NCI-H2081 (cell line): ENCODE results near the gene CDCA3.
"Not testable (repeated sequence)": the region's sequence is repeated elsewhere in the genome, so short reads cannot be mapped to it uniquely, and the experiment has no call there.

Experiments
- DNase-seq, 2 experiments: peaks; one replicate each; lab custom pipeline; 2025; lab: John Stamatoyannopoulos, UW

Gene CDCA3

DNA sequence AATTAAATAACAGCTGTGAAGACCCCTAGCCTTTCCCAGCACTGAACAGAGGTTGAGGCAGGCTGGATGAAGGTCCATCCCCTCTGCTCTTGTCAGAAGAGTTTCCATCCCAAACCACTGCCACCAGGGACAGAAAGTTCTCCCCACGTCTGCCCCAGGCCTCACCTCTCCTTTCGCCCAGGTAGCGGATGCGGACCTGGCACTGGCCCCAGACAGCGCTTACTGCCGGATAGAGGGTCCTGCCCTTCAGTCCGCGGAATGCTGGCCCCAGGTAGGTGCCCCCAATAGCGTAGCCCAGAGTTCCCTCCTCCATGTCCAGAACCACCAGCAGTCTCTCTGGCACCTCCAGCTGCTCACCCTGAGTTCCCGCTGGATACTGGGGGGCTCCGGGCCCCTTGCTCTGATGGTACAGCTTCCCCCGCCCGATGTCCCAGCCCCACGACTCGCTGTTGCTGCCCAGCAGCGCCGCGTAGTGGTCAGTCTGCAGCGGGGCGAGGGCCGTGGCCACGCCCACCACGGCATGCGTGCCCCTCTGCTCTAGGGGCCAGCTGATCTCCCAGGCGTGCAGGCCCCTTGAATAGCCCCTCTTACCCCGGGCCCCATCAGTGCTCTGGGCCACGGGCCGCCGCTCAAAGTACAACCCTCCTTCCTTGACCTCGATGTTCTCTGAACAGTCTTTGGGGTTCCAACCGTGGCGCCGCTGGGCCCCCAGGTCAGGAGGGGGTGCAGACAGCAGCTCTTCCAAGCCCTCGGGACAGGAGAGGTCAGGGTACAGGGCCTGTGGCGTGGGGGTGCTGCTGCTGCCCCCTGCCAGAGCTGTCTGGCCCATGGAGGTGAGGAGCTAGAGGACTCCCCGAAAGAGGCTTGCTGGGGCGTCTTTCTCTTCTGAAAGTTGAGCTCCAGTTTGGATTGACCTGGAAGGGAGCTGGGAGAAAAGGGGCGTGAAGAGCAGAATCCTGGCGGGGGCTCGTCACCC lies 21.3 kb upstream of the CDCA3 start:
- peak; percentile 73 to 75 for DNase-seq

DNA sequence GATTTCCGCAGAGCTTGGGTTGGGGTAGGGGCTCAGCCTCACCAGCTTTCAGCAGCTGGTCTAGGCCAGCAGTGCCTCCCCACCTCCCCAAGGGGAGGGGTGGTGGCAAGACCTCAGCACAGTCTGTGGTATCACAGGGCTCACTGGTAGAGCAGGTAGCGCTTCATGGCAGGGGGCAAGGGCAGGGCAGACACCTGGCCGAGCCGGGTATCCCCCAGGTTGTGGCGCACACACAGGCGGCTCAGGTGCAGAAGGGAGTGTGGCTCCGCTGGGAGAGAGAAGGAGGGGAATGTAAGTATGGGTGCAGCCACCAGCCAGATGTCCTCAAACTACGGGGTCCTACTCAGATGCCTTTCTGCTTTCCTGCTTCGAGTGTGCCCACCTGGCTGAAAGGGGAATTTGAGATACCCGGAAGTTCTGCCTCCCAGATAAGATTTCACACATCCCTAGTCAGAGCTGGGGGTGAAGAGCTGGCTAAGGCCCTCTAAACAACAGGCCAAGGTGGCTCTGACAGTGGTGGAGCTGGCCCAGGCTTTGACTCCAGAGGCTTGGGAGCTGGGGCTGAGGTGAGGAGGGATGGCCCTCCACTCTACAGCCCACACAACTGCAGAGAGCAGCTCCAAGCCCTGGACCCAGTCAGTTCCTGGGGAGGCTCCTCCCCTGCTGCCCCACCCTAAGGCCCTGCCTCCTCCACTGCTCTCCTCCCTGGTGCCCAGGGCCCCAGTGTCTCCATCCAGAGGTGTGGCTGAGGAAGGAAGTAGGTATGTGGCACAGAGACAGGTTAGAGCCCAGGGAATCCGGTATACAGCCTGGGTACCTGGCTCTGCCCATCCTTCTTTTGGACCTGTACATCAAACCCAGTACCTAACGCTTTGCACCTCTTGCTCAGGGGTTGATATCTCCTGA lies 20.2 kb upstream of the CDCA3 start:
- peak in 1 of 2 experiments; percentile 14 for DNase-seq

DNA sequence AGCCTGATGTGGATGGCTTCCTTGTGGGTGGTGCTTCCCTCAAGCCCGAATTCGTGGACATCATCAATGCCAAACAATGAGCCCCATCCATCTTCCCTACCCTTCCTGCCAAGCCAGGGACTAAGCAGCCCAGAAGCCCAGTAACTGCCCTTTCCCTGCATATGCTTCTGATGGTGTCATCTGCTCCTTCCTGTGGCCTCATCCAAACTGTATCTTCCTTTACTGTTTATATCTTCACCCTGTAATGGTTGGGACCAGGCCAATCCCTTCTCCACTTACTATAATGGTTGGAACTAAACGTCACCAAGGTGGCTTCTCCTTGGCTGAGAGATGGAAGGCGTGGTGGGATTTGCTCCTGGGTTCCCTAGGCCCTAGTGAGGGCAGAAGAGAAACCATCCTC lies 19.2 kb upstream of the CDCA3 start:
- DNase-seq: not testable (repeated sequence)

DNA sequence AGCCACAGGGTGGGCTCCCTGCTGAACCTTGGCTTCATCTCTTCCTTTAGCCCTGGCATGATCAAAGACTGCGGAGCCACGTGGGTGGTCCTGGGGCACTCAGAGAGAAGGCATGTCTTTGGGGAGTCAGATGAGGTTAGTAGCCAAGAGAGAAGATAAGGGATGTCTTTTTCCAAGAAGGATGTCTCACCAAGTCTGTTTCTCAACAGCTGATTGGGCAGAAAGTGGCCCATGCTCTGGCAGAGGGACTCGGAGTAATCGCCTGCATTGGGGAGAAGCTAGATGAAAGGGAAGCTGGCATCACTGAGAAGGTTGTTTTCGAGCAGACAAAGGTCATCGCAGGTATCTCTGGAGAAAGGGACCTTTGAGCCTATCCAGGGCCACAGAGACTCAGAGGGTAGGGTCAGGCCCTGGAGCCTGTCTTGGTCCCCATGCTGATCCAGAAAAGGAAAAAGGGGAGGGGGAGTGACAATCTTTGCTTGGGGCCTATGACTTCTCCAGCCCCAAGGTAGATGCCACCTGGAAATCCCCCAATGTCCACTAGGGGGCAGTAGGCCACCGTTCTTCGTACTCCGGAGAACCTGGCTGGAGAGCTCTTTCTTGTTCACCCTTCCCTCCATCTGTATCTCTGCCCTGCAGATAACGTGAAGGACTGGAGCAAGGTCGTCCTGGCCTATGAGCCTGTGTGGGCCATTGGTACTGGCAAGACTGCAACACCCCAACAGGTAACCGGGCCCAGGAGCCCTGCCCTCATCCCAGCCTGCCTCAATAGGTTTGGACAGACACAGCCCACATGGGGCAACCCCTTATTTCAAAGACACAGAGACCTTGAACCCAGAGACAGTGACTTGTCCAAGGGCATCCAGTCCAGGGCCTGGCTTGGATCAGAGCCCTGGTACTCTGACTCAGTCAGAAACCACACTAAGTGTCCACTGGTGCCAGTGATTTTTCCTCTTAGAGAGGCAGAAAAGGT lies 18.2 kb upstream of the CDCA3 start:
- peak; percentile 70 to 75 for DNase-seq

DNA sequence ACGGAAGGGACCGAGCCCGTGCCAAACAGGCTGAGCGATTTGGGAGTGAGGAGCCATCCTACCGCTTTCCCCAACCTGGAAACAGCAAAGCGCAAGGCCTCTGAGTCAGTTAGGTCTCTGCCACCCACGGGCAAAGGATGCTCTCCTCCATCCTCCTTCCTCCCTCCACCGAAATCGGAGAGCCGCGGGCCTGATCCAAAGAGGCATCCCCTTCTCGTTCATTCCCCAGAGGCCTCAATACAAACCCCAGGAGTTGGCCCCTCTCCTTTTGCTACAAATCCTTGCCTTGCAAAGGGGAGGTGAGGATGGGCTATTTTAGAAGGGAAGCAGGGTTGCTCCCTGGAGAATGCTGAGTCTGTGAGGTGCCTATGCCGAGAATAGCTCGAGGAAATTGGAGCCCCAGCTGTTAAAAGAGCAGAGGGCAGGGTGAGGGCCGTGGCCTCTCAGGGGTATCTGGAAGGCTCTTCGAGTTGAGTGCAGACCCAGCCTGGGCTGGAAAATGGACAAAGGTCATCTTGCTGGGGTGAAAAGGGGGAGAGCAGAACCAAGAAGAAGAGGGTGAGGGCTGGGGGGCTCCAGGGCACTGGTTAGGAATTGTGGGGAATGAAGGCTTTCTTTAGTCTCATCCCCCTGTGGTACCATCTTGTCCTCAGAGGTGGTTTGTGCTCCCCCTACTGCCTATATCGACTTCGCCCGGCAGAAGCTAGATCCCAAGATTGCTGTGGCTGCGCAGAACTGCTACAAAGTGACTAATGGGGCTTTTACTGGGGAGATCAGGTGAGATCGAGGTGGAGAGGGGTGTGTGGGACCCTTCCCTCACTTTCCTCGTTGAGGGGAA lies 17.3 kb upstream of the CDCA3 start:
- DNase-seq: no peak

DNA sequence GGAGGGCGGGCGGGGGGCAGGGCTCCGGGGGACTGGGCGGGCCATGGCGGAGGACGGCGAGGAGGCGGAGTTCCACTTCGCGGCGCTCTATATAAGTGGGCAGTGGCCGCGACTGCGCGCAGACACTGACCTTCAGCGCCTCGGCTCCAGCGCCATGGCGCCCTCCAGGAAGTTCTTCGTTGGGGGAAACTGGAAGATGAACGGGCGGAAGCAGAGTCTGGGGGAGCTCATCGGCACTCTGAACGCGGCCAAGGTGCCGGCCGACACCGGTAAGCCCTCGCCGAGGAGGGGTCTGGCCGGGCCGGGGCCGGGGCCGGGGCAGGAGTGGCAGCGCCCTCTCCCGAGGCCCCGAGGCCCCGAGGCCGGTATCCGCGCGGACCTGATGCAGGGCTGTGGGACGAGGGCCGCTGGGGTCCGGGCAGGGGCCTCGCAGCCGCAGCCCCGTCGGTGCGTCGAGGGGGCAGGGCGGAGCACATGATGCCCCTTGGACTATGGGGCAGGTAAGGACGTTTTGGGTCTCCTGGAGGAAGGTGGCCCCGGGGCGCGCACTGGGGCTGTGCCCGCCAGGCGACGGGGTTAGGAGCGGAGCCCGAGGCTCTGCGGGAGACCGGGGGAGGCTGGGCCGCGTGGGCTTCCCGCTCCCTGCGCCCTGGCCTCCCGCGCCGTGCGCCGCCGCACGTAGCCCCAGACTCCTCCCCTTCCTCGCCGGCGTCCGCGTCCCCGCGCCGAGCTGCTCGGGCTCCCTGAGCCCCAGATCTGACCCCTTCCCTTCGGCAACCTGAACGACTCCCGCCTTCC lies 16.5 kb upstream of the CDCA3 start, which contains the start of gene TPI1:
TPI1 (plus strand) TSS at position 119 of the 798 bp plus-strand sequence; CDS start at position 155, 36 bp downstream.
- DNase-seq: peak; percentile 69 to 82

DNA sequence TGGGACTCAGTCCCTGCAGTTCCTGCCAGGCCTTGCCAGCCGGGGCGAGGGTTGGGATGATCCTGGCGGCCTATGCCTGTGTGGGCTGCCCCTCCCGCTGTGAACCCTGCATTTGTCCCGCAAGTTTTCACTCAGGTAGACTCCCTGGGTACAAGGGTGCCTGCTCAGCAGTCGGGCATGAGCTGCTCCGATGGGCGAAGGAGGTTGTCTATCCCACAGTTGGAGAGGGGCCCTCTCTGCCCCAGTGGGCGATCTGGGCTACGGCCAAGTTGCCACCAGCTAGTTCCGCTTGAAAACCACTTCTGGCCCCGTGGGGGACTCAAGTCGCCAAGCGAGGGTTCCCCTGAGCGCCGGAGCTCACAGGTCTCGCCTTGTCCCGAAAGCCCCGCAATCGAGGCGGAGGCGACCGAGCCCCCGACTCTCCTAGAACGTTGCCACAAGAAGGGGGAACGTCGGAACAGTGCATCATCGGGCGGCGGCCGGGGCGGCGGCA lies 15.9 kb upstream of the CDCA3 start:
- no peak for DNase-seq

DNA sequence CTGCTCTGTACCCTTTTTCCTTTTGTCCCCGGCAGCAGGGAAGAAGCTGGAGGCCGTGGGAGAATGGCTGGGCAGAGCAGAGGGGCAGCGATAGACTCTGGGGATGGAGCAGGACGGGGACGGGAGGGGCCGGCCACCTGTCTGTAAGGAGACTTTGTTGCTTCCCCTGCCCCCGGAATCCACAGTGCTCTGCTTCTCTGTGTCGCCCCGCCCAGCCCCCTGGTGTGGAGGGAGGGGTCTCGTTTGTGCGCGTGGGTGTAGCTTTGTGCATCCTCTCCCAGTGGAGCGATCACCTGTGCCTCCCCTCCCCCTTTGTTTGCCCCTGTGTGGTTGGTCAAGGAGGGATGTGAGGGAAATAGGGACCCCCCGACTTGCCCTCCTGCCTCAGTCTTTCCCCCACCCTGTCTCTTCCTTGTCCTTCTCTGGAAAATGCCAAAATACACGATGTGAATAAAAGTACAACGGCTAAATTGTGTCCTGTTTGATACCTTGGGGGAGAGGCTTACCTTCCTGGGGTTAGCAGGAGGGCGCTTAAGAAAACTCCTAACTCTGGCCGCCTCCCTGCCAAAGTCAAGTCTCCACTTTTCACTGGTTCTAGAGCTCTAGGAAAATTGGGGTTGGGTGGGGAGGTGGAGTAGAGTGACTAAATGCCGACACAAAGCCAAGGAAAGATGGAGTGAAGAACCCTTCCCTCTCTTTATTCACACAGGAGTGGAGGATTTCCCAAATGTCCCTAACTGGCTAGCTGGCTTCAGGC lies 15.3 kb upstream of the CDCA3 start:
- DNase-seq: no peak

DNA sequence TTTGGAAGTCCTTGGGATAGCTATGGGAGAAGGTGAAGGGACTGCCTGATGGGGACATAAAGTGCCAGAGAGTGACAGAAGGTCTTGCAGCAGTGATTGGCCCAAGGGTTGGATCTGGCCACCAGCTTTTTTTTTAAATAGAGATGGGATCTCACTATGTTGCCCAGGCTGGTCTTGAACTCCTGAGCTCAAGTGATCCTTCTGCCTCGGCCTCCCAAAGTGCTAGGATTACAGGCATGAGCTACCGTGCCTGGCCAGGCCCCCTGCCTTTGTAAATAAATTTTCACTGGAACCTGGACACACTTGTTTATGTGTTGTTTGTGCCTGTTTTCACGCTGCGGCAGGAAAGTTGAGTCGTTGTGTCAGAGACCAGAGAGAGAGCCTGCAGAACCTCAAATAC lies 14.2 kb upstream of the CDCA3 start:
- DNase-seq: not testable (repeated sequence)

DNA sequence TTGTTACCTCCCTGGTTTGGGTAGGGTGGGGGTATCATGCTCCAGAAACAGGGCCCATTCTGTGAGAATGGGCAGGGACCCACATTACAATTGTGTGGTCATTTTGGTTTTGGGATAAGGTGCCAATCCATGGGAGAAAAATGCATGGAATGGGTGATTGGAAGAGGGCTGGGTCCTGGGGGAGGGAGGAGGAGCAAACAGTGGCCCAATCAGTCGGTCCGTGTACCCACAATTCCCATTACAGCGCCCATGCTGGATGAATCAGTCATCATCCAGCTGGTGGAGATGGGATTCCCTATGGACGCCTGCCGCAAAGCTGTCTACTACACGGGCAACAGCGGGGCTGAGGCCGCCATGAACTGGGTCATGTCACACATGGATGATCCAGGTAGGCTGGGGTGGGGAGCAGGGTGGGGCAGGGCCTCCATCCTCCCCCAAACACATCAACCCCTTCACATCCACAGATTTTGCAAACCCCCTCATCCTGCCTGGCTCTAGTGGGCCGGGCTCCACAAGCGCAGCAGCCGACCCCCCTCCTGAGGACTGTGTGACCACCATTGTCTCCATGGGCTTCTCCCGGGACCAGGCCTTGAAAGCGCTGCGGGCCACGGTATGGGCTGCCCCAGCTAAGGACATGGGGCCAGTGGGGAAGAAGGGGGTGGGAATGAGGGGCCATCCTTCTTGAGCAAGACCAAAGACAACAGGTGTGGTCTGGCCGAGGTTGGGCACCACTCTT lies 12.7 kb upstream of the CDCA3 start:
- no peak for DNase-seq

DNA sequence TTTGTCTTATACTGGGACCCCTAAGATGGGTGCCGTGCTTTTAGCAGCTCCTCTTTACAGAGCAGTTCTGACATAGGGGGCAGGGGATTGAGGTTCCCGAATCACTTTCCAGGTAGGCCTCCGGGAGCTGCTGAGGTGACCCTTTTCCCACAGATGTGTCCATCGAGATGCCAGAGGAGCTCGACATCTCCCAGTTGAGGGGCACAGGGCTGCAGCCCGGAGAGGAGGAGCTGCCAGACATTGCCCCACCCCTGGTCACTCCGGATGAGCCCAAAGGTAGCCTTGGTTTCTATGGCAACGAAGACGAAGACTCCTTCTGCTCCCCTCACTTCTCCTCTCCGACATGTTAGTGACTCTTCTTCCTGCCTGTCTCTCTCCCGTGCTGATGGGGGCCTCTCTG lies 11.9 kb upstream of the CDCA3 start:
- no peak for DNase-seq

DNA sequence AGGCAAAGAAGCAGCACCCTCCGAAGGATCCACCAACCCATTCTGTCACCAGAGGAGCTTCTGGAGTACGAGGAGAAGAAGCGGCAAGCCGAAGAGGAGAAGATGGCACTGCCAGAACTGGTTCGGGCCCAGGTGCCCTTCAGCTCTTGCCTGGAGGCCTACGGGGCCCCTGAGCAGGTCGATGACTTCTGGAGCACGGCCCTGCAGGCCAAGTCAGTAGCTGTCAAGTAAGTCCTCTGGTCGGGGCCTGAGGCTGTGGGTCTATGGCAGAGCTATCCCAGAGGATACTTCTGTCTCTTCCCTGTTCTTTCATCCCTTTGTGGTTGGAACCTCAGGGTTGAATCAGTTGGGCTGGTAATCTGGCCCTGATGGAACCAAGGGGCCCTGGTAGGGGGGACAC lies 10.3 kb upstream of the CDCA3 start:
- DNase-seq: no peak

DNA sequence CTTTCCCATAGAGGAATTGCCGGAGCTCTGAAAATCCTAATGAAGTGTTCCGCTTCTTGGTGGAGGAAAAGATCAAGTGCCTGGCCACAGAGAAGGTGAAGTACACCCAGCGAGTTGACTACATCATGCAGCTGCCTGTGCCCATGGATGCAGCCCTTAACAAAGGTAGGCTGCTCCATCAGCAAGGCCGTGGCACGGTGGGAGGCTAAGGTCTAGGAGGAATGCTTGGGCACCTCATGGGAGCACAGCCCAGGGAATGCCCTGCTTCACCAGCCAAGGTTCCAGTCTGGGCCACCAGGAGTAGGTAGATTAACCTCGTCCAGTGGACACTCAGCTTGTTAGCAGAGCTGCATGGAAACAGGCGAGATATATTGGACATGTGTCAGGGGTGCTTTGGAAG lies 9.9 kb upstream of the CDCA3 start:
- no peak for DNase-seq

DNA sequence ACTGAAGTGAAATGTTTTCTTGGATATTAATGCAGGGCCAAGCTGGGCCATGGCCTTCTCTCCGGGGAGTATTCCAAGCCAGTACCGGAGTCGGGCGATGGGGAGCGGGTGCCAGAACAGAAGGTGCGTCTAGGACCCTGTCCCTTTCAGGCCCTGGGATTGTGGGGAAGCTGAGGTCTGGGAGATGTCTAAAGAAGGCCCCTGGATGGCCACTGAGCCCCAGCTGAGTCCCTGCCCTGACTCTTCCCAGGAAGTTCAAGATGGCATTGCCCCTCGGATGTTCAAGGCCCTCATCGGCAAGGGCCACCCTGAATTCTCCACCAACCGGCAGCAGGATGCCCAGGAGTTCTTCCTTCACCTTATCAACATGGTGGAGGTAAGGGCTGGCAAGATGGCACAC lies 9.0 kb upstream of the CDCA3 start:
- DNase-seq: no peak

DNA sequence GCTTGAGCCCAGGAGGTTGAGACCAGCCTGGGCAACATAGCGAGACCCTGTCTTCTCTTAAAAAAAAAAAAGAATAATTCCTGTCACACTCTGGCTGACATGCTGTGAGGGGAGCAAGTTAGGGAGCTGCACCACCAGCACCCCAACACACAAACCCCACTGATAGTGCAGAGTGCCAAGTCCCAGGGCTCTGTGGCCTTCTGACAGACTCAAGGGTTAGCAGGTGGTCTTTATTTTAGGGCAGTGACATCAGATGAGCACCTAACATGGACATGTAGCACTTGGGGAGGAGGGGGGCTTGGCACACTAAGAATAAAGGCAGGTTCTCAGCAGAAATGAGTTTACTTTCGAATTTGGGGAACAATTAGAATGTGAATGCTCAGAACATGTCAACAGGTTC lies 7.7 kb upstream of the CDCA3 start:
- DNase-seq: no peak

DNA sequence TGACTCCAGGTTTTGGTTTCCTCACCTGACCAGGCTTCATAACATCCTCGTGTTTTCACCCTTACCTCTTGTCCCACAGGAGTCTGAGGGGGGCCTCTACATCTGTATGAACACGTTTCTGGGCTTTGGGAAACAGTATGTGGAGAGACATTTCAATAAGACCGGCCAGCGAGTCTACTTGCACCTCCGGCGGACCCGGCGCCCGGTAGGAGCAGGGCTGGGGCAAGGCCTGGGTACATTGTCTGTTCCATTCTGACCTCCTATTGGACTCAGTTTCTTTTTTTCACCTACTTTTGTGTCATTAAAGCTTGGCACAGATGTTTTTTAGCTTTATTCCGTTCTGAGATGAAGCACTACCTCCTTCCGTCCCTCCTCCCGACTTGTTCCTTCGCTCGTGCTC lies 4.2 kb upstream of the CDCA3 start:
- DNase-seq: no peak

DNA sequence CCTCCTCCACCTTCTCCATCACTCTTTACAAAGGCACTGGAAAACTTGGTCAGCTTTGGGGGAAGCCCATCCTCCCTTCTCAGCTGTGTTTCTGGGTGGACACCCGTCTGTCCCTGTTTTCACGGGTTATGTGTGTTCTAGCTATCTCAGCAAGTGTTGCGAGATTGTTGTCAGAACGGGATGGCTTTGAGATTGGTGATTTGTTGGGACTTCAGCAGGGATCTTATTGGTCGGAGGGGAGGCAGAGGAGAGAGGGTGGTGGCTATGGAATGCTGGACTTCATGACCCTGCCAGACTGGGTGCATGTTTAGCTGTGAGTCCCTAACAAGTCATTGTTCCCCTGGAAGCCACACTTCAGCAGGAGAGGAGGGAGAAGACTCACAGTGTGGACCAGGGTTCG lies 3.0 kb upstream of the CDCA3 start:
- no peak for DNase-seq

DNA sequence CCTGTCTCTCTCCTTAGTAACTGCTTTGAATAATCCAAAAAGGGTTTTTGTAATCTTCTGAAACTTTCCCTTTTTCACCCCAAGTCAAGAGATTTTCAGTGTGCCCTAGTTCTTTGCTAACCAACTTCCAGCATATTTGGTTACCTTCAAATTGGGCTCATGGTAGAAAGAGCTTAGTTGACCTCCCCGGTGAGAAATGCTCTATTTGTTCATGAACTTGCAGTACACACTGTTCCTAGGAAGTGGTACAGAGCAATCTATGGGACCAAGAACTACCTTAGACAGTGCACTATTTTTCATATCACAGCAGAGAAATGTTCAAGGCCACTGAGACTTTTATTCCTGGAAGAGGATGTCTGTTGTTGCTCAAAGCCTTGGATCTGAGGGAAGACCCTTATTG lies 2.5 kb upstream of the CDCA3 start:
- DNase-seq: no peak
